IPS-15b (cell line): ENCODE results near the gene TCP11L2.
"Not testable (repeated sequence)": the region's sequence is repeated elsewhere in the genome, so short reads cannot be mapped to it uniquely, and the experiment has no call there.

ENCODE experiments used
- H3K27me3 ChIP-seq: one replicate; pipeline ENCODE4 v1.6.1; 2013; ENCODE audit warnings: low read length; ENCODE audit not compliant: control insufficient read depth, insufficient read depth
- H3K36me3 ChIP-seq: one replicate; pipeline ENCODE4 v1.6.1; 2013; ENCODE audit warnings: low read length; ENCODE audit not compliant: control insufficient read depth, insufficient read depth
- H3K4me1 ChIP-seq: one replicate; pipeline ENCODE4 v1.6.1; 2013; ENCODE audit warnings: mild to moderate bottlenecking, low read length; ENCODE audit not compliant: control insufficient read depth, insufficient read depth
- H3K4me3 ChIP-seq: one replicate; pipeline ENCODE4 v1.5.1; 2013; ENCODE audit warnings: low read depth, low read length
- H3K9ac ChIP-seq: one replicate; pipeline ENCODE4 v1.6.1; 2013; ENCODE audit warnings: low read depth, mild to moderate bottlenecking, low read length
- H3K9me3 ChIP-seq: one replicate; pipeline ENCODE4 v1.6.1; 2013; ENCODE audit warnings: mild to moderate bottlenecking, low read length; ENCODE audit not compliant: control insufficient read depth, insufficient read depth

Gene TCP11L2

GRCh38 chr12:106357549-106358395 is 55.2 kb downstream of the TCP11L2 start, which contains the start of gene POLR3B:
Gene POLR3B (plus strand): TSS chr12:106357748. CDS start chr12:106357880, 132 bp downstream.
- Histone ChIP-seq H3K9me3 (no peaks in the 10 kb centered on the region), H3K36me3 (no peaks in the 10 kb centered on the region), H3K4me3 (peak within 1 kb of the TSS; percentile 93)

GRCh38 chr12:106358396-106359241 is 56.1 kb downstream of the TCP11L2 start:
- Histone ChIP-seq H3K36me3 (no peaks in the 10 kb centered on the region), H3K27me3 (no peaks in the 10 kb centered on the region), H3K9ac (peak overlapping the region; percentile 83), H3K4me1 (peaks cover 3% of the 10 kb centered on the region), H3K9me3 (no peaks in the 10 kb centered on the region), H3K4me3 (peak overlapping the region; percentile 93)

More at GRCh38 chr12:106357549-106358395, 55.2 kb downstream of the TCP11L2 start, which contains the start of gene POLR3B:
- Histone ChIP-seq H3K4me1 (peaks cover 3% of the 10 kb centered on the region), H3K9ac (peak within 1 kb of the TSS; percentile 83), H3K27me3 (no peaks in the 10 kb centered on the region)

GRCh38 chr12:106359646-106360399 is 57.3 kb downstream of the TCP11L2 start:
- H3K36me3 ChIP-seq: no peaks in the 10 kb centered on the region
- peaks cover 3% of the 10 kb centered on the region for H3K4me1 ChIP-seq
- no peak overlapping the region for H3K4me3 ChIP-seq
- no peak overlapping the region for H3K9ac ChIP-seq
- no peaks in the 10 kb centered on the region for H3K27me3 ChIP-seq
- H3K9me3 ChIP-seq: no peaks in the 10 kb centered on the region

- Histone ChIP-seq H3K27me3 (no peaks in the 10 kb centered on the region), H3K9ac (no peak overlapping the region), H3K4me3 (no peak overlapping the region), H3K9me3 (no peaks in the 10 kb centered on the region), H3K36me3 (no peaks in the 10 kb centered on the region), H3K4me1 (peaks cover 3% of the 10 kb centered on the region)
Measured at GRCh38 chr12:106360400-106360994, 58.0 kb downstream of the TCP11L2 start.

- Histone ChIP-seq H3K4me1 (no peaks in the 10 kb centered on the region), H3K27me3 (no peaks in the 10 kb centered on the region), H3K9me3 (no peaks in the 10 kb centered on the region), H3K4me3 (no peak overlapping the region), H3K36me3 (peaks cover 2% of the 10 kb centered on the region), H3K9ac (no peak overlapping the region)
Measured at GRCh38 chr12:106362971-106363370, 60.4 kb downstream of the TCP11L2 start.

- H3K9me3 ChIP-seq: no peaks in the 10 kb centered on the region
- H3K4me1 ChIP-seq: no peaks in the 10 kb centered on the region
- H3K4me3 ChIP-seq: no peak overlapping the region
- H3K9ac ChIP-seq: no peak overlapping the region
- peaks cover 2% of the 10 kb centered on the region for H3K36me3 ChIP-seq
- H3K27me3 ChIP-seq: no peaks in the 10 kb centered on the region
Measured at GRCh38 chr12:106364261-106364660, 61.7 kb downstream of the TCP11L2 start.

- no peak overlapping the region for H3K9ac ChIP-seq
Measured at GRCh38 chr12:106369624-106370346, 67.3 kb downstream of the TCP11L2 start.

GRCh38 chr12:106378788-106379187 is 76.3 kb downstream of the TCP11L2 start:
- H3K36me3 ChIP-seq: no peaks in the 10 kb centered on the region
- H3K9ac ChIP-seq: no peak overlapping the region
- H3K4me1 ChIP-seq: no peaks in the 10 kb centered on the region
- no peaks in the 10 kb centered on the region for H3K27me3 ChIP-seq
- no peak overlapping the region for H3K4me3 ChIP-seq
- H3K9me3 ChIP-seq: no peaks in the 10 kb centered on the region

More at GRCh38 chr12:106369624-106370346, 67.3 kb downstream of the TCP11L2 start:
- Histone ChIP-seq H3K4me1 (no peaks in the 10 kb centered on the region), H3K9me3 (no peaks in the 10 kb centered on the region), H3K4me3 (no peak overlapping the region), H3K27me3 (no peaks in the 10 kb centered on the region), H3K36me3 (peaks cover 2% of the 10 kb centered on the region)

GRCh38 chr12:106380954-106381353 is 78.4 kb downstream of the TCP11L2 start:
- H3K36me3 ChIP-seq: no peaks in the 10 kb centered on the region
- H3K27me3 ChIP-seq: no peaks in the 10 kb centered on the region

GRCh38 chr12:106381866-106382265 is 79.3 kb downstream of the TCP11L2 start:
- not testable (repeated sequence) for H3K9ac ChIP-seq, H3K4me1 ChIP-seq, H3K36me3 ChIP-seq, H3K4me3 ChIP-seq, H3K9me3 ChIP-seq, H3K27me3 ChIP-seq

More at GRCh38 chr12:106380954-106381353, 78.4 kb downstream of the TCP11L2 start:
- Histone ChIP-seq H3K9me3 (no peaks in the 10 kb centered on the region), H3K4me1 (no peaks in the 10 kb centered on the region), H3K4me3 (no peak overlapping the region), H3K9ac (no peak overlapping the region)
